Stomach (tissue), 9 donors: Measurements from ENCODE around the gene PDE6A. TPM values are rescaled to one million over a fixed set of nuclear protein-coding genes. Genes with fewer than 3 reads are reported as not detected.

Experiments used
- DNase-seq, 2 donors: peaks; one replicate each; pipeline versions ENCODE4 v3.0.0 to v3.0.0-alpha.2; 2013 to 2019
- H3K27ac ChIP-seq, 5 donors: fragments of 200-600 bp in 4 of 5; sonication (generic) in 4 of 5; one replicate each; pipeline ENCODE4 v1.5.1; 2013 to 2019; ENCODE audit warnings: mild to moderate bottlenecking in 1 of 5, moderate library complexity in 1 of 5
- H3K27me3 ChIP-seq, 3 donors: fragments of 200-600 bp; sonication (generic); one replicate each; pipeline ENCODE4 v1.5.1; 2017 to 2019; ENCODE audit warnings: mixed run types in 1 of 3
- H3K36me3 ChIP-seq, 4 donors: fragments of 200-600 bp; sonication (generic); 1 replicate in 3 of 4; 2 replicates in 1 of 4; pipeline ENCODE4 v1.5.1; 2016 to 2019
- H3K4me1 ChIP-seq, 4 donors: fragments of 200-600 bp; sonication (generic); one replicate each; pipeline ENCODE4 v1.5.1; 2016 to 2019
- H3K4me3 ChIP-seq, 4 donors: fragments of 200-600 bp; sonication (generic) in 3 of 4; one replicate each; pipeline ENCODE4 v1.5.1; 2016 to 2019; ENCODE audit warnings: mild to moderate bottlenecking in 1 of 4
- H3K9me3 ChIP-seq, 4 donors: fragments of 200-600 bp; sonication (generic); one replicate each; pipeline ENCODE4 v1.5.1; 2016 to 2019
- EP300 ChIP-seq: sonication (generic); formaldehyde crosslinking; IDR thresholded peaks from one replicate; pipeline ENCODE4 v1.6.1; 2017; ENCODE audit warnings: antibody characterized with exemption
- POLR2A ChIP-seq, 4 donors: fragments of 450-650 bp; IDR thresholded peaks; one replicate each; pipeline ENCODE4 v1.6.1; 2016; ENCODE audit warnings: antibody characterized with exemption in 4 of 4, control low read depth in 2 of 4, mild to moderate bottlenecking in 1 of 4, moderate library complexity in 1 of 4
- POLR2AphosphoS5 ChIP-seq, 3 donors: sonication (generic); formaldehyde crosslinking; IDR thresholded peaks; one replicate each; pipeline ENCODE4 v1.6.1; 2016; ENCODE audit warnings: antibody characterized with exemption in 3 of 3
- WGBS, 5 donors: extraction: QIAGEN DNeasy Blood & Tissue Kit in 3 of 5; methylation state at CpG; one replicate each; pipeline versions ENCODE4 v1.1.5 to v1.1.7; 2013 to 2018; 5-methylcytosine and 5-hydroxymethylcytosine counted together
- intact Hi-C: fragments of 100-400 bp; cut with DNase I; formaldehyde crosslinking; loops from one replicate; pipeline ENCODE4 v1.15.1; 2023; ENCODE audit warnings: low total_unique reads
- polyA plus RNA-seq, 3 donors: library from polyadenylated mRNA; stranded (reverse); fragments of 200-250 nt; gene quantifications; one replicate each; pipeline ENCODE4 v1.2.3, GENCODE V29; 2013
- total RNA-seq, 5 donors: library from RNA; depleted of rRNA; stranded (reverse); fragments of >200 nt; gene quantifications; one replicate each; pipeline versions ENCODE4 v1.1.0 to v1.2.3, GENCODE V29; 2014 to 2016
- TF ChIP-seq, protein P1 (sequence below), 7 experiments: fragments of 450-650 bp in 4 of 7; fragments of 200-600 bp in 3 of 7; sonication (generic) in 3 of 7; IDR thresholded peaks; one replicate each; pipeline ENCODE4 v1.5.1; 2016 to 2019; ENCODE audit warnings: antibody characterized with exemption in 7 of 7, control low read depth in 2 of 7, mild to moderate bottlenecking in 1 of 7
- donor health status: healthy with polysubstance abuse.
- donor health status: Bipolar disorder and iron deficiency.
- donor health status: healthy.

PDE6A gene
- total and polyA plus RNA-seq, 8 donors, result under 0.01 to 0.80 TPM; not detected in 6

- no peaks in the 10 kb centered on the region for H3K36me3 ChIP-seq
- H3K4me1 ChIP-seq, result peaks cover 0 to 17% (median 7%) of the 10 kb centered on the region in 4 donors
- DNase-seq, result peak; percentile 79
- no peaks in the 10 kb centered on the region for H3K27me3 ChIP-seq
- H3K27ac ChIP-seq, result peak overlapping the region in 4 of 5 donors; percentile 11 to 74 (median 44)
- H3K9me3 ChIP-seq, result no peaks in the 10 kb centered on the region
- no peak overlapping the region for H3K4me3 ChIP-seq
- intact Hi-C loops, result no loop called here
- TF ChIP-seq POLR2AphosphoS5 (IDR thresholded peaks at IDR 0.05) (peak; percentile 65 to 81 (median 80)), EP300 (peak; percentile 97), POLR2A (IDR thresholded peaks at IDR 0.05) (no peak)
- TF ChIP-seq, protein P1, sequence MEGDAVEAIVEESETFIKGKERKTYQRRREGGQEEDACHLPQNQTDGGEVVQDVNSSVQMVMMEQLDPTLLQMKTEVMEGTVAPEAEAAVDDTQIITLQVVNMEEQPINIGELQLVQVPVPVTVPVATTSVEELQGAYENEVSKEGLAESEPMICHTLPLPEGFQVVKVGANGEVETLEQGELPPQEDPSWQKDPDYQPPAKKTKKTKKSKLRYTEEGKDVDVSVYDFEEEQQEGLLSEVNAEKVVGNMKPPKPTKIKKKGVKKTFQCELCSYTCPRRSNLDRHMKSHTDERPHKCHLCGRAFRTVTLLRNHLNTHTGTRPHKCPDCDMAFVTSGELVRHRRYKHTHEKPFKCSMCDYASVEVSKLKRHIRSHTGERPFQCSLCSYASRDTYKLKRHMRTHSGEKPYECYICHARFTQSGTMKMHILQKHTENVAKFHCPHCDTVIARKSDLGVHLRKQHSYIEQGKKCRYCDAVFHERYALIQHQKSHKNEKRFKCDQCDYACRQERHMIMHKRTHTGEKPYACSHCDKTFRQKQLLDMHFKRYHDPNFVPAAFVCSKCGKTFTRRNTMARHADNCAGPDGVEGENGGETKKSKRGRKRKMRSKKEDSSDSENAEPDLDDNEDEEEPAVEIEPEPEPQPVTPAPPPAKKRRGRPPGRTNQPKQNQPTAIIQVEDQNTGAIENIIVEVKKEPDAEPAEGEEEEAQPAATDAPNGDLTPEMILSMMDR (IDR thresholded peaks at IDR 0.05), result no peak
- WGBS, 5 donors, result 30 to 51% (median 36%) methylated on average over 4 of the region's 4 CpGs
These were observed 87.1 kb downstream of the PDE6A start for GRCh38 chr5:149857499-149857898.

GRCh38 chr5:149855366-149855765, 89.2 kb downstream of the PDE6A start:
- TF ChIP-seq POLR2AphosphoS5 (IDR thresholded peaks at IDR 0.05), result no peak
- TF ChIP-seq, protein P1 (IDR thresholded peaks at IDR 0.05), result no peak
- TF ChIP-seq POLR2A (IDR thresholded peaks at IDR 0.05), result no peak
- TF ChIP-seq EP300, result no peak
- intact Hi-C loops, result no loop called here
- Histone ChIP-seq H3K27me3 (no peaks in the 10 kb centered on the region), H3K27ac (peak overlapping the region in 3 of 5 donors; percentile 19 to 57 (median 53)), H3K36me3 (peaks cover 0 to 18% (median 5%) of the 10 kb centered on the region in 4 donors), H3K9me3 (no peaks in the 10 kb centered on the region), H3K4me3 (no peak overlapping the region), H3K4me1 (peaks cover 0 to 17% (median 7%) of the 10 kb centered on the region in 4 donors)
- 63 to 74% (median 72%) methylated on average over 4 of the region's 4 CpGs for WGBS, 5 donors
- DNase-seq, result peak in 1 of 2 donors; percentile 60

DNA sequence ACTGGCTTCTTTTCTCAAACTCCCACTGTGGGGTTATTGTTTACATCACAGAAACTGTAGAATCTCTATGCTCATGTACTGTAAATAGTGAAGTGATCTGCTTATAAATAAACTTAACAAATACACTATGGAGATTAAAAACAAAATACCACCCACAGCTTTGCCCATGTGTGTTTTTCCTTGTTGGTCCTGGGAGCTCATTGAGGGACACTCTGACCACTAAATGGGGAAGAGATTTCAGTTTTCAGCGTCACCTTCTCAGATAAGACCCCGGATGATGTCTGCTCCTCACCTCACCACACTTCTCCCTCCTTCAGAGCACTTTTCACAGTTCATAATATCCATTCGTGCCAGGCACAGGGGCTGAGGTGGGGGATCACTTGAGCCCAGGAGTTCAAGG, 89.7 kb downstream of the PDE6A start:
- TF ChIP-seq, protein P1 (IDR thresholded peaks at IDR 0.05), result no peak
- TF ChIP-seq POLR2AphosphoS5 (IDR thresholded peaks at IDR 0.05) (no peak), POLR2A (IDR thresholded peaks at IDR 0.05) (no peak), EP300 (no peak)
- peak overlapping the region in 3 of 5 donors; percentile 19 to 57 (median 53) for H3K27ac ChIP-seq
- intact Hi-C loops, result no loop called here
- no peak overlapping the region for H3K4me3 ChIP-seq
- H3K4me1 ChIP-seq, result peaks cover 0 to 17% (median 7%) of the 10 kb centered on the region in 4 donors
- no peaks in the 10 kb centered on the region for H3K27me3 ChIP-seq
- no peaks in the 10 kb centered on the region for H3K9me3 ChIP-seq
- H3K36me3 ChIP-seq, result peaks cover 0 to 23% (median 9%) of the 10 kb centered on the region in 4 donors
- WGBS, 5 donors, result 67 to 76% (median 70%) methylated on average over 3 of the region's 3 CpGs
- no peak for DNase-seq

DNA sequence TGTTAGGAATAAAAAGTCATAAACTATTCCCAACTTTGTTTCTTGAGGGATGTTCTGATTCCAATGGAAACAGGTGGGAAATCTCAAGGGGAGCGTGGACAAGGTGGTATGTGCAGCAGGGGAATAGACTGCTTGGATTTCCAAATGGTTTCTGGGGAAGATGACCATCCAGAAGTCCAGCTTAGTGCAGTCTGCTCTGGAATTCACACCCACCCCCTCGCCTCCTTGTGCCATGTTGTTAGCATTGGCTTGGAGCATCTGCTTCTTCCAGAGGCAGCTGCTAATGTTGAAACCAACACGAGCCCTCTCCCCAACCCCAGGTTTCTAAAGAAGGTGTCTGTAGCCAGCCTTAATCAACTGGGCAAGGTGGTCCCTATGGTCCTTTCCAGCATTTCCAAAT, 90.9 kb downstream of the PDE6A start:
- Histone ChIP-seq H3K4me1 (peaks cover 0 to 17% (median 7%) of the 10 kb centered on the region in 4 donors), H3K27ac (no peak overlapping the region), H3K9me3 (no peaks in the 10 kb centered on the region), H3K36me3 (peaks cover 6 to 31% (median 18%) of the 10 kb centered on the region in 4 donors), H3K27me3 (no peaks in the 10 kb centered on the region), H3K4me3 (no peak overlapping the region)
- DNase-seq, result no peak
- intact Hi-C loops, result no loop called here
- TF ChIP-seq, protein P1 (IDR thresholded peaks at IDR 0.05), result no peak
- TF ChIP-seq POLR2AphosphoS5 (IDR thresholded peaks at IDR 0.05) (no peak), POLR2A (IDR thresholded peaks at IDR 0.05) (no peak), EP300 (no peak)
- 85 to 93% (median 89%) methylated on average over 3 of the region's 3 CpGs for WGBS, 5 donors
